Keratinocyte (primary cell): ENCODE data around the gene RRP36. TPM values are rescaled to one million over a fixed set of nuclear protein-coding genes. Genes with fewer than 3 reads are reported as not detected.
"Not testable (repeated sequence)": the region's sequence is repeated elsewhere in the genome, so short reads cannot be mapped to it uniquely, and the experiment has no call there.

Experiments used
- DNase-seq: peaks from one replicate; pipeline ENCODE4 v3.0.0-alpha.2; 2011; ENCODE audit warnings: low read depth, missing footprints, low spot score
- FAIRE-seq: peaks from 2 replicates; lab custom pipeline; 2011; peaks lifted over from hg19 to GRCh38; lab: Jason Lieb, UNC
- H2AFZ ChIP-seq: 2 replicates; pipeline ENCODE4 v1.6.0; 2012; ENCODE audit warnings: low read length, control low read depth, inconsistent platforms; ENCODE audit not compliant: control insufficient read depth
- H3K27ac ChIP-seq: 2 replicates; pipeline ENCODE4 v1.5.1; 2011; ENCODE audit warnings: low read length; ENCODE audit not compliant: control insufficient read depth, insufficient read depth
- H3K27me3 ChIP-seq: 3 replicates; pipeline ENCODE4 v1.6.0; 2011; ENCODE audit warnings: low read length; ENCODE audit not compliant: control insufficient read depth, insufficient read depth; ENCODE audit errors: extremely low read depth
- H3K36me3 ChIP-seq, 2 experiments: 2 replicates in 1 of 2; 3 replicates in 1 of 2; pipeline ENCODE4 v1.5.1; 2011; ENCODE audit warnings: low read length in 2 of 2, mild to moderate bottlenecking in 1 of 2; ENCODE audit not compliant: control insufficient read depth in 2 of 2, insufficient read depth in 2 of 2; ENCODE audit errors: extremely low read depth in 1 of 2
- H3K4me1 ChIP-seq: 3 replicates; pipeline ENCODE4 v1.5.1; 2011; ENCODE audit warnings: low read length; ENCODE audit not compliant: control insufficient read depth, insufficient read depth; ENCODE audit errors: extremely low read depth
- H3K4me2 ChIP-seq: 3 replicates; pipeline ENCODE4 v1.6.0; 2011; ENCODE audit warnings: low read depth, low read length; ENCODE audit not compliant: control insufficient read depth, insufficient read depth; ENCODE audit errors: extremely low read depth
- H3K4me3 ChIP-seq, 3 experiments: fragments of 200-600 bp in 1 of 3; sonication (generic) in 1 of 3; 2 replicates in 2 of 3; 3 replicates in 1 of 3; pipeline ENCODE4 v1.5.1; 2011 to 2016; ENCODE audit warnings: low read length in 3 of 3, mild to moderate bottlenecking in 3 of 3, control low read depth in 2 of 3, inconsistent platforms in 1 of 3, low read depth in 1 of 3, mixed read lengths in 1 of 3, mixed run types in 1 of 3, moderate library complexity in 1 of 3; ENCODE audit not compliant: control insufficient read depth in 2 of 3, insufficient read depth in 2 of 3; ENCODE audit errors: extremely low read depth in 1 of 3
- H3K79me2 ChIP-seq: 2 replicates; pipeline ENCODE4 v1.6.0; 2012; ENCODE audit warnings: low read length; ENCODE audit not compliant: control insufficient read depth, insufficient read depth
- H3K9ac ChIP-seq: 3 replicates; pipeline ENCODE4 v1.6.0; 2011; ENCODE audit warnings: low read length; ENCODE audit not compliant: control insufficient read depth, insufficient read depth; ENCODE audit errors: extremely low read depth
- H3K9me1 ChIP-seq: 3 replicates; pipeline ENCODE4 v1.6.0; 2011; ENCODE audit warnings: low read length; ENCODE audit not compliant: control insufficient read depth, insufficient read depth; ENCODE audit errors: extremely low read depth
- H3K9me3 ChIP-seq: 2 replicates; pipeline ENCODE4 v1.5.1; 2012; ENCODE audit warnings: low read depth, low read length; ENCODE audit not compliant: control insufficient read depth
- H4K20me1 ChIP-seq: 3 replicates; pipeline ENCODE4 v1.6.0; 2011; ENCODE audit warnings: low read length; ENCODE audit not compliant: control insufficient read depth, insufficient read depth; ENCODE audit errors: extremely low read depth
- EZH2 ChIP-seq: IDR thresholded peaks from one replicate; pipeline ENCODE4 v1.6.1; 2012; ENCODE audit warnings: inconsistent platforms, mild to moderate bottlenecking, low read length, moderate library complexity
- dilution Hi-C: fragments of 300-500 bp; cut with MboI; formaldehyde crosslinking; loops from one replicate; pipeline ENCODE4 v1.7.0; 2020; ENCODE audit warnings: low sequenced_read_pairs; ENCODE audit not compliant: extremely low pct_ligation_motif_present
- polyA plus RNA-seq, 5 experiments: library from polyadenylated mRNA; depleted of rRNA in 3 of 5; stranded (reverse) in 3 of 5; stranded (forward) in 1 of 5; unstranded in 1 of 5; fragments of >200 nt; gene quantifications; 1 replicate in 1 of 5; 2 replicates in 3 of 5; 3 replicates in 1 of 5; pipeline versions ENCODE4 v1.2.1 to v1.2.3, GENCODE V29; 2011 to 2012; ENCODE audit warnings: missing spikeins in 2 of 5, low read depth in 1 of 5, low replicate concordance in 1 of 5
- TF ChIP-seq, protein P1 (sequence below), 3 experiments: IDR thresholded peaks in 1 of 3; conservative IDR thresholded peaks in 1 of 3; optimal IDR thresholded peaks in 1 of 3; 2 replicates in 2 of 3; 3 replicates in 1 of 3; pipeline versions ENCODE3 to v1.5.1; 2011; ENCODE audit warnings: low read length in 3 of 3, mild to moderate bottlenecking in 3 of 3, moderate library complexity in 2 of 3, control low read depth in 1 of 3, inconsistent platforms in 1 of 3; ENCODE audit not compliant: insufficient read depth in 2 of 3; ENCODE audit errors: extremely low read depth in 1 of 3

The RRP36 gene
- polyA plus RNA-seq, 1 donor (not counting 4 experiments of a cell fraction or from before 2014, with no cell fraction given) = 67.5 TPM

DNA sequence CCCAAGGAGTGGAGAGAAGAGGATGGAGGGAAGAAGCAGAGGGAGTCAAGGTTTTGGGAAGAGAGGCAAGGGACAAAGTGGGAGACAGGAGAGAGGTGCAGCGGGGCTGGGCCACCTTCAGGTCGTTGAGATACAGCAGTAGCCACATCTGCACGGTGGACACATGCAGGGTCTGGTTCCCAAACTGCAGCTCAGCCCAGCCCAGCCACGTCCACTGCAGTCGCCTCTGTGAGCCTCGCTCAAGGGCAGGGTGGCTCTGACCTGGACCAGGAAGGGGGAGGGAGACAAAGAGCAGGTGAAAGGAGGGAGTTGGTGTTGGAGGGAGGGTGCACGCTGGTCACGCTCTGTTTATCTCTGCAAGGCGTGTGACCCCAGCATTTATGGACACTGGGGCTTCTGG, 17.3 kb downstream of the RRP36 start:
- no peaks in the 10 kb centered on the region for H3K9me1 ChIP-seq
- no peaks in the 10 kb centered on the region for H4K20me1 ChIP-seq
- no peaks in the 10 kb centered on the region for H3K27me3 ChIP-seq
- H3K36me3 ChIP-seq = peaks cover 34 to 38% of the 10 kb centered on the region in 2 experiments
- TF ChIP-seq, protein P1, sequence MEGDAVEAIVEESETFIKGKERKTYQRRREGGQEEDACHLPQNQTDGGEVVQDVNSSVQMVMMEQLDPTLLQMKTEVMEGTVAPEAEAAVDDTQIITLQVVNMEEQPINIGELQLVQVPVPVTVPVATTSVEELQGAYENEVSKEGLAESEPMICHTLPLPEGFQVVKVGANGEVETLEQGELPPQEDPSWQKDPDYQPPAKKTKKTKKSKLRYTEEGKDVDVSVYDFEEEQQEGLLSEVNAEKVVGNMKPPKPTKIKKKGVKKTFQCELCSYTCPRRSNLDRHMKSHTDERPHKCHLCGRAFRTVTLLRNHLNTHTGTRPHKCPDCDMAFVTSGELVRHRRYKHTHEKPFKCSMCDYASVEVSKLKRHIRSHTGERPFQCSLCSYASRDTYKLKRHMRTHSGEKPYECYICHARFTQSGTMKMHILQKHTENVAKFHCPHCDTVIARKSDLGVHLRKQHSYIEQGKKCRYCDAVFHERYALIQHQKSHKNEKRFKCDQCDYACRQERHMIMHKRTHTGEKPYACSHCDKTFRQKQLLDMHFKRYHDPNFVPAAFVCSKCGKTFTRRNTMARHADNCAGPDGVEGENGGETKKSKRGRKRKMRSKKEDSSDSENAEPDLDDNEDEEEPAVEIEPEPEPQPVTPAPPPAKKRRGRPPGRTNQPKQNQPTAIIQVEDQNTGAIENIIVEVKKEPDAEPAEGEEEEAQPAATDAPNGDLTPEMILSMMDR (optimal IDR thresholded peaks at IDR 0.05 in 1 of 3, IDR thresholded peaks at IDR 0.05 in 1 of 3, conservative IDR thresholded peaks at IDR 0.05 in 1 of 3; ENCODE audit: extremely low read depth in 1 of 3, insufficient read depth in 2 of 3, low read length in 3 of 3) = no peak
- no peak for TF ChIP-seq EZH2
- dilution Hi-C loops = no loop called here
- H2AFZ ChIP-seq = no peak overlapping the region
- no peak overlapping the region for H3K4me3 ChIP-seq
- no peaks in the 10 kb centered on the region for H3K4me1 ChIP-seq
- H3K9ac ChIP-seq = no peak overlapping the region
- no peak overlapping the region for H3K4me2 ChIP-seq
- FAIRE-seq (no peak), DNase-seq (no peak)
- no peaks in the 10 kb centered on the region for H3K79me2 ChIP-seq
- H3K27ac ChIP-seq = no peak overlapping the region
- no peaks in the 10 kb centered on the region for H3K9me3 ChIP-seq

DNA sequence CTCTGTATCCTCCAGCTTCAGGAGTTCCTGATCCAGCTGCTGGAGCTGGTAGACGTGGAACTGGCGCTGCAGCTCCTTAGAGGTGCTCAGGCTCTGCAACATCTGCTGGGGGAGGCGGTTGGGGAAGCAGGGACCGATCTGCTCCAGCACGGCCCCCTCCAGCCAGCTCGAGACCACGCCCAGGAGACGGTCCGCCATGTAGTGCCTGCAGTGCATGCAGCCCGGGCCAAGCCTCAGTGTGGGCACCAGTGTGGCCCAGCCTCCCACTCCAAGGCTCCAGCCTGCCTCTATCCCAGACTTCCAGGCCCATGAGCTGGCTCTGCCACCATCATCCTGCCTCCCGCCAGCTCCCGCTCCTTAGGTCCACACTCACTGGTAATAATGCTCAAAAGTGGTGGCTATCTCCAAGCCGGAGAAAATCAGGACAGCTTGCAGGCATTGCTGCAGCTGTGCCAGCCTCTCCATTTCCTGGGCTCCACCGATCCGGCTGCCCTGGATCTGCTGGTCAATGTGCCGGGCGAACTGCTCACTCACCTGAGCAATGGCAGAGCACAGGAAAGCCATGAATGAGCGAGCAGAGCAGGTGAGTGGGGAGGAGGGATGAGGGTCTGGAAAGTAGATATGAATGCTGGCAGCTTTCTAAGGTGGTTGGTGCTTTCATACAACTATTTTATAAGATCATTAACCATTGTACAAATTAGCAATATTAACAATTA, 19.3 kb downstream of the RRP36 start:
- dilution Hi-C loops = no loop called here
- no peak for TF ChIP-seq EZH2
- TF ChIP-seq, protein P1 (optimal IDR thresholded peaks at IDR 0.05 in 1 of 3, IDR thresholded peaks at IDR 0.05 in 1 of 3, conservative IDR thresholded peaks at IDR 0.05 in 1 of 3; ENCODE audit: extremely low read depth in 1 of 3, insufficient read depth in 2 of 3, low read length in 3 of 3) = no peak
- DNase-seq (no peak), FAIRE-seq (no peak)
- Histone ChIP-seq H3K4me1 (no peaks in the 10 kb centered on the region), H3K79me2 (no peaks in the 10 kb centered on the region), H3K9ac (no peak overlapping the region), H3K9me3 (no peaks in the 10 kb centered on the region), H3K9me1 (no peaks in the 10 kb centered on the region), H4K20me1 (no peaks in the 10 kb centered on the region), H3K4me2 (no peak overlapping the region), H3K36me3 (peaks cover 34 to 38% of the 10 kb centered on the region in 2 experiments), H3K27ac (no peak overlapping the region), H3K27me3 (no peaks in the 10 kb centered on the region), H3K4me3 (no peak overlapping the region), H2AFZ (no peak overlapping the region)

DNA sequence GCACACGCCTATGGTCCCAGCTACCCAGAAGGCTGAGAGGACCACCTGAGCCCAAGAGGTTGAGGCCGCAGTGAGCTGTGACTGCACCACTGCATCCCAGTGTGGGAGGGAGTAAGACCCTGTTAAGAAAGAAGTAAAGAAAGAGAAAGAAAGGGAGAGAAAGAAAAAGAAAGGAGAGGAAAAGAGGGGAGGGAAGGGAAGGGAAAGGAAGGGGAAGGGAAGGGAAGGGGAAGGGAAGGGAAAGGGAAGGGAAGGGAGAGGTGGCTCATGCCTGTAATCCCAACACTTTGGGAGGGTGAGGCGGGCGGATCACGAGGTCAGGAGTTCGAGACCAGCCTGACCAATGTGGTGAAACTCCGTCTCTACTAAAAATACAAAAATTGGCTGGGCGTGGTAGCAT, 20.1 kb downstream of the RRP36 start:
- H3K27me3 ChIP-seq, H3K4me1 ChIP-seq, H3K9me1 ChIP-seq, H2AFZ ChIP-seq, FAIRE-seq, H3K9me3 ChIP-seq, H3K79me2 ChIP-seq, H3K4me2 ChIP-seq, H3K9ac ChIP-seq, H3K4me3 ChIP-seq, dilution Hi-C loops, DNase-seq, H3K27ac ChIP-seq, H4K20me1 ChIP-seq: not testable (repeated sequence)
- peaks cover 34 to 41% of the 10 kb centered on the region in 2 experiments for H3K36me3 ChIP-seq
